Spleen (tissue), 7 donors: ENCODE data around the gene MYL2.

ENCODE experiments used
- CTCF ChIP-seq, 11 experiments: fragments of 200-600 bp in 7 of 11; fragments of 450-650 bp in 4 of 11; sonication (generic) in 4 of 11; IDR thresholded peaks in 8 of 11; conservative IDR thresholded peaks in 3 of 11; 1 replicate in 7 of 11; 2 replicates in 4 of 11; pipeline versions ENCODE4 v1.4.0 to v1.8.0; 2016 to 2021; ENCODE audit warnings: antibody characterized with exemption in 11 of 11, inconsistent platforms in 4 of 11, mild to moderate bottlenecking in 1 of 11
- POLR2AphosphoS5 ChIP-seq, 3 donors: sonication (generic); formaldehyde crosslinking; IDR thresholded peaks; one replicate each; pipeline ENCODE4 v1.5.1; 2017; ENCODE audit warnings: antibody characterized with exemption in 3 of 3
- donor health status: DM: no; HTN: no; CAD: no; lungs with moderate emphysema.
- donor health status: DM: no; HTN: no; CAD: no.
- donor health status: DM: no; HTN: no; CAD: no.

GRCh38 chr12:110923692-110924334 is 3.4 kb upstream of the MYL2 start:
- TF ChIP-seq CTCF (IDR thresholded peaks at IDR 0.05 in 8 of 11, conservative IDR thresholded peaks at IDR 0.05 in 3 of 11) (no peak), POLR2AphosphoS5 (IDR thresholded peaks at IDR 0.05) (no peak)
